Caco-2 (cell line): Measurements from ENCODE around the gene LIPC. TPM values are rescaled to one million over a fixed set of nuclear protein-coding genes. Genes with fewer than 3 reads are reported as not detected.

ENCODE experiments used
- BruUV-seq: library from RNA; stranded (reverse); fragments of 400-500 nt; replicated peaks from 2 replicates; lab custom pipeline; 2021; lab: Mats Ljungman, UMichigan
- CTCF ChIA-PET: fragments of 300-600 bp; sonication (Branson Sonifier 250); formaldehyde crosslinking; loops from one replicate; lab custom pipeline; 2022; ENCODE audit warnings: antibody characterized with exemption; lab: Charles Lee
- POLR2A ChIA-PET: fragments of 300-600 bp; sonication (Branson Sonifier 250); formaldehyde crosslinking; loops from one replicate; lab custom pipeline; 2022; ENCODE audit warnings: antibody characterized with exemption; lab: Charles Lee
- DNase-seq, 2 experiments: peaks; one replicate each; pipeline versions ENCODE4 v3.0.0 to v3.0.0-alpha.2; 2020 to 2022
- H3K27me3 ChIP-seq: replicated peaks from 2 replicates; pipeline ENCODE4 v1.6.0; 2011; ENCODE audit warnings: low read length; ENCODE audit not compliant: control insufficient read depth, insufficient read depth
- H3K36me3 ChIP-seq: 2 replicates; pipeline ENCODE4 v1.5.1; 2011; ENCODE audit warnings: low read length; ENCODE audit not compliant: control insufficient read depth, insufficient read depth
- H3K4me1 ChIP-seq: fragments of 250-450 bp; sonication (Bioruptor Pico); 2 replicates; pipeline ENCODE4 v1.5.1; 2020; ENCODE audit warnings: mild to moderate bottlenecking
- H3K4me3 ChIP-seq: 2 replicates; pipeline ENCODE4 v1.5.1; 2011; ENCODE audit warnings: low read depth, mild to moderate bottlenecking, control low read depth, low read length
- H3K9me3 ChIP-seq: fragments of 250-450 bp; sonication (Bioruptor Pico); 2 replicates; pipeline ENCODE4 v1.5.1; 2020; ENCODE audit warnings: mild to moderate bottlenecking, moderate library complexity
- H3K27ac Mint-ChIP-seq: one replicate; pipeline ENCODE4 v1.8.0; 2022; ENCODE audit warnings: mixed read lengths; ENCODE audit not compliant: unreplicated experiment
- H3K27me3 Mint-ChIP-seq: one replicate; pipeline ENCODE4 v1.8.0; 2022; ENCODE audit warnings: mixed read lengths; ENCODE audit not compliant: insufficient read depth, unreplicated experiment
- H3K36me3 Mint-ChIP-seq: one replicate; pipeline ENCODE4 v1.8.0; 2022; ENCODE audit warnings: mild to moderate bottlenecking, mixed read lengths; ENCODE audit not compliant: insufficient read depth, unreplicated experiment
- H3K4me1 Mint-ChIP-seq: one replicate; pipeline ENCODE4 v1.8.0; 2022; ENCODE audit warnings: low read depth, mixed read lengths; ENCODE audit not compliant: unreplicated experiment
- H3K4me3 Mint-ChIP-seq: one replicate; pipeline ENCODE4 v1.8.0; 2022; ENCODE audit warnings: mild to moderate bottlenecking, moderate library complexity, mixed read lengths; ENCODE audit not compliant: unreplicated experiment
- H3K9me3 Mint-ChIP-seq: one replicate; pipeline ENCODE4 v1.8.0; 2022; ENCODE audit warnings: mixed read lengths; ENCODE audit not compliant: unreplicated experiment
- intact Hi-C: fragments of 100-400 bp; cut with micrococcal nuclease; formaldehyde crosslinking; loops from one replicate; pipeline ENCODE4 v1.10.0; 2022; ENCODE audit not compliant: unreplicated experiment
- total RNA-seq: library from RNA; stranded (reverse); gene quantifications from 2 replicates; pipeline ENCODE4 v1.2.3, GENCODE V29; 2022
- TF ChIP-seq, protein P1 (sequence below), 2 experiments: fragments of 200-600 bp in 1 of 2; IDR thresholded peaks; 1 replicate in 1 of 2; 2 replicates in 1 of 2; pipeline versions ENCODE4 v1.5.1 to v1.8.0; 2011 to 2022; ENCODE audit warnings: antibody characterized with exemption in 1 of 2, control low read depth in 1 of 2, inconsistent platforms in 1 of 2, low read depth in 1 of 2, low read length in 1 of 2, mild to moderate bottlenecking in 1 of 2, moderate library complexity in 1 of 2; ENCODE audit not compliant: insufficient read depth in 1 of 2, severe bottlenecking in 1 of 2, unreplicated experiment in 1 of 2

The LIPC gene
- total RNA-seq, 1 experiment from 2014 or later, result 17.6 TPM

DNA sequence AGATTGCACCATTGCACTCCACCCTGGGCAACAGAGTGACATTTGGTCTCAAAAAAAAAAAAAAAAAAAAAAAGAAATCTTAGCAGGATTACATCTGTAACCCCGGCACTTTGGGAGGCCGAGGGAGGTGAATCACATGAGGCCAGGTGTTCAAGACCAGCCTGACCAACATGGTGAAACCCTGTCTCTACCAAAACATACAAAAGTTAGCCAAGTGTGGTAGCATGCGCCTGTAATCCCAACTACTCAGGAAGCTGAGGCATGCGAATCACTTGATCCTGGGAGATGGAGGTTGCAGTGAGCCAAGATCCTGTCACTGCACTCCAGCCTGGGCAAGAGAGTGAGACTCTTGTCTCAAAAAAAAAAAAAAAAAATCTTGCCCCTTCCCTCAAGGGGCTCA lies 40.4 kb downstream of the LIPC start:
- peaks cover 20% of the 10 kb centered on the region for H3K36me3 Mint-ChIP-seq
- CTCF ChIA-PET, result no interaction called here
- BruUV-seq, result no TSS peak
- POLR2A ChIA-PET, result no interaction called here
- peaks cover 70% of the 10 kb centered on the region for H3K4me1 ChIP-seq
- H3K4me1 Mint-ChIP-seq, result peaks cover 51% of the 10 kb centered on the region
- H3K36me3 ChIP-seq, result no peaks in the 10 kb centered on the region
- H3K9me3 Mint-ChIP-seq, result peaks cover 13% of the 10 kb centered on the region
- H3K4me3 Mint-ChIP-seq, result no peak overlapping the region
- H3K27ac Mint-ChIP-seq, result no peak overlapping the region
- DNase-seq, result no peak
- TF ChIP-seq, protein P1, sequence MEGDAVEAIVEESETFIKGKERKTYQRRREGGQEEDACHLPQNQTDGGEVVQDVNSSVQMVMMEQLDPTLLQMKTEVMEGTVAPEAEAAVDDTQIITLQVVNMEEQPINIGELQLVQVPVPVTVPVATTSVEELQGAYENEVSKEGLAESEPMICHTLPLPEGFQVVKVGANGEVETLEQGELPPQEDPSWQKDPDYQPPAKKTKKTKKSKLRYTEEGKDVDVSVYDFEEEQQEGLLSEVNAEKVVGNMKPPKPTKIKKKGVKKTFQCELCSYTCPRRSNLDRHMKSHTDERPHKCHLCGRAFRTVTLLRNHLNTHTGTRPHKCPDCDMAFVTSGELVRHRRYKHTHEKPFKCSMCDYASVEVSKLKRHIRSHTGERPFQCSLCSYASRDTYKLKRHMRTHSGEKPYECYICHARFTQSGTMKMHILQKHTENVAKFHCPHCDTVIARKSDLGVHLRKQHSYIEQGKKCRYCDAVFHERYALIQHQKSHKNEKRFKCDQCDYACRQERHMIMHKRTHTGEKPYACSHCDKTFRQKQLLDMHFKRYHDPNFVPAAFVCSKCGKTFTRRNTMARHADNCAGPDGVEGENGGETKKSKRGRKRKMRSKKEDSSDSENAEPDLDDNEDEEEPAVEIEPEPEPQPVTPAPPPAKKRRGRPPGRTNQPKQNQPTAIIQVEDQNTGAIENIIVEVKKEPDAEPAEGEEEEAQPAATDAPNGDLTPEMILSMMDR (IDR thresholded peaks at IDR 0.05; ENCODE audit: insufficient read depth in 1 of 2, low read depth in 1 of 2, low read length in 1 of 2, severe bottlenecking in 1 of 2, unreplicated experiment in 1 of 2), result no peak
- no peaks in the 10 kb centered on the region for H3K9me3 ChIP-seq
- intact Hi-C loops, result no loop called here
- no peaks in the 10 kb centered on the region for H3K27me3 ChIP-seq
- no peaks in the 10 kb centered on the region for H3K27me3 Mint-ChIP-seq
- H3K4me3 ChIP-seq, result no peak overlapping the region

DNA sequence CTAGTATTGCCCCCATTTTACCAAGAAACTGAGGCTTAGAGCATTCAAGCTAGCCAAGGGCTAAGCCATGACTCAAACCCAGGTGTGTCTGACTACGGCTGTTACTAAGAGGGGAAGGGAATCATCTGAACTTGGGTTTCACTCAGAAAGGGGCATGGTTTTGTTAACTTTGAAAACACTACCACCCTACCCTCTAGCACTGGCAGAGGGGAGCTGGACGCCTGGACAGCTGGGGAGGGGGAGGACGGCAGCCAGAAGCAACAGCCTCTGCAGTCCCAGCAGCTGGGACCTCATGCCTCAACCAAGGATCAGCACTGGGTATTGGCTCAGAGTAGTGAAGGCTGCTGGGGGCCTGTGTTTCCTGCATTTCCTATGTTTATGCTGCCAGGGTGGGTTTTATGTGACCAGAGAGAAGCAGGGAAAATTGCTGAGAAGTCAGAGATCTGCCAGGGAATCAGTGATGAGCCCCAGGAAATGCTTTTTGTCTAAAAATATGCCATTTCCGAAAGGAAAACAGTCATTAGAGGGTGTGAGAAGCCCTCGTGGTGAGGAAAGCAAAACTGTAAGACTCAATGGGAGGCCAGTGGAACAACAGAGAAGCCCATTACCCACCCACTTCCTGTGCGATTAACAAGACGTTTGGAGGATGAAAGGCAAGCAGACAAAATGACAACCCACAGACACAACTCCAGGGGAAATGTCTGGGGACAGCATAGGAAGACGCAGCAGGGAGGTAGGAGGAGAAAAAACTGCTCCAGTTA lies 41.2 kb downstream of the LIPC start:
- BruUV-seq, result no TSS peak
- no peaks in the 10 kb centered on the region for H3K9me3 ChIP-seq
- no peaks in the 10 kb centered on the region for H3K27me3 Mint-ChIP-seq
- ChIA-PET POLR2A (no interaction called here), CTCF (no interaction called here)
- no peak overlapping the region for H3K4me3 Mint-ChIP-seq
- H3K4me1 Mint-ChIP-seq, result peaks cover 49% of the 10 kb centered on the region
- H3K27me3 ChIP-seq, result no peaks in the 10 kb centered on the region
- no peaks in the 10 kb centered on the region for H3K36me3 ChIP-seq
- H3K27ac Mint-ChIP-seq, result peak overlapping the region; percentile 60
- TF ChIP-seq, protein P1 (IDR thresholded peaks at IDR 0.05; ENCODE audit: insufficient read depth in 1 of 2, low read depth in 1 of 2, low read length in 1 of 2, severe bottlenecking in 1 of 2, unreplicated experiment in 1 of 2), result no peak
- peaks cover 13% of the 10 kb centered on the region for H3K9me3 Mint-ChIP-seq
- intact Hi-C loops, result no loop called here
- no peak for DNase-seq
- H3K4me1 ChIP-seq, result peaks cover 63% of the 10 kb centered on the region
- no peak overlapping the region for H3K4me3 ChIP-seq
- H3K36me3 Mint-ChIP-seq, result peaks cover 20% of the 10 kb centered on the region

DNA sequence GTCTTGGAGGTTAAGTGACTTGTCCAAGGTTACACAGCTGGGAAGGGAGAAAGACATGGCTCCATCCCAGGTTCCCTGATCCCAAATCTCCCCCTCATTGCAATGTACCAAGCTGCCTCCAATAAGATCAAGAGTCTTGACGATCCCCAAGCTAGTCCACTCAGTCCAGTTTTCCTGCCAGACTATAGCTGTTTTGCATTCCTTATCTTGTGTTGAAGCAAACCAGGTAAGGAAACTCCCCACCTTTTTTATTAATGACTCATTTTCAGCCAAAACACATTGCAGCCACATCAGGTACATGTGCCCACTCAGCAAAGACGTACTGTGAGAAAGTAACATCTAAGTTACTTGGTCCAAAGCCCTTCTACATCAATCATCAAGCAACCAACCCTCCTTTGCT lies 41.9 kb downstream of the LIPC start:
- Mint-ChIP-seq H3K36me3 (peaks cover 20% of the 10 kb centered on the region), H3K9me3 (peaks cover 13% of the 10 kb centered on the region), H3K4me3 (no peak overlapping the region), H3K27ac (peak overlapping the region; percentile 60), H3K4me1 (peaks cover 46% of the 10 kb centered on the region), H3K27me3 (no peaks in the 10 kb centered on the region)
- Histone ChIP-seq H3K36me3 (no peaks in the 10 kb centered on the region), H3K4me3 (no peak overlapping the region), H3K9me3 (no peaks in the 10 kb centered on the region), H3K27me3 (no peaks in the 10 kb centered on the region), H3K4me1 (peaks cover 56% of the 10 kb centered on the region)
- DNase-seq, result no peak
- TF ChIP-seq, protein P1 (IDR thresholded peaks at IDR 0.05; ENCODE audit: insufficient read depth in 1 of 2, low read depth in 1 of 2, low read length in 1 of 2, severe bottlenecking in 1 of 2, unreplicated experiment in 1 of 2), result no peak
- ChIA-PET POLR2A (no interaction called here), CTCF (no interaction called here)
- no TSS peak for BruUV-seq
- intact Hi-C loops, result no loop called here
